ENCODE measurements around the gene PARVB. TPM values are rescaled to one million over a fixed set of nuclear protein-coding genes. Genes with fewer than 3 reads are reported as not detected.

PARVB gene
- total and polyA plus RNA-seq, 5 donors: 44.0 to 124 (median 88.6) TPM

- Histone ChIP-seq H3K4me1 (ENCODE audit: control insufficient read depth, insufficient read depth, low read length) (no peaks in the 10 kb centered on the region), H3K9me3 (ENCODE audit: control insufficient read depth, low read length) (no peaks in the 10 kb centered on the region), H3K27ac (ENCODE audit: low read length) (no peak overlapping the region), H3K27me3 (ENCODE audit: control insufficient read depth, insufficient read depth) (no peaks in the 10 kb centered on the region), H3K4me3 (ENCODE audit: low read length) (no peak overlapping the region)
- 98% methylated on average over 8 of the region's 8 CpGs for WGBS
- ATAC-seq (no peak), DNase-seq (no peak)
- intact Hi-C loops (cut with DNase I): loop anchor here in 1 of 4 donors (10.0 kb wide), 1 partner anchor 548 kb away; no protein-coding TSS in a partner anchor
Measured at GRCh38 chr22:44076825-44077224, 52.7 kb downstream of the PARVB start.

DNA sequence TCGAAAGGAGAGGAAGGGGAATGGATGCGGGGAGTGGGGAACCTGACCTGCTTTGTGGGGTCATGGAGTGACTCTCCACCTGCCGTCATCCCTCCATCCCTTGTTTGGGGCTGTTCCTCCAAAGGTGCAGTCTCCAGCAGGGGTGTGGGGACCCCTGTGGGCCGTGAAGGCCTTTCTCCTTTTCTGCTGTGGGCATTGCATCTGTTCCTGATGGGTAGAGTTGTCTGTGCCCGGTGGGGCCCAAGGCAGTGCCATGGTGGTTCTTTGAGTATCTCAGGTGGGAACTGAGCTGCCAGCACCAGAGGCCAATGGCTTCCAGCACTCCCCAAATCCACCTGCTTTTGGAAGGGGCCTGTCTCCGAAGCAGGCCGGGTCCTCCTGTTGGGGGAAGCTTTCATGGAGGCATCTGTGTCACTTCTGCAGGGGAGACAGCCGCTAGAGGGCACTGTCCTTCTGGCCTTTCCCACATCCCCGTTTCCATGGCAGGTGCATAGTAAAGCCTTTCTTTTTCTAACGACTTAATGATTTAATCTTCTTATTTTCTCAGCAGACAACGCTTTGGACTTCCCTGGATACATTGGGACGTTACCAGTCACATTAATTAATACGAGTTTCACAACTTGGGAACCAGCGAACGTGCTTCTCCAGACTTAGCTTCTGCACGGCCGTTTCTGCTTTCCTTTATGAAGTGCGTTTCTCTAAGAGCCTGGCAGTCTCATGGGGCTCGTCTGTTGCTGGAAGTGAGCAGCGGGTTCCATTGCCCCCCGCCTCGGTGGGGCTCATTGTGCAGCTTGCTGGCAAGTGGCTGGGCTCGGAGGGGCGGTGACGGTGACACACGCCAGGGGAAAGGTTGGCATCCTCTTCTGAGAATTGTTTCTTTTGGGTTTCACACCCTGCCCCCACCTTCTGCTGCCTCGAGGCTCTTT, 57.1 kb downstream of the PARVB start:
- Histone ChIP-seq H3K27ac (ENCODE audit: low read length) (no peak overlapping the region), H3K9me3 (ENCODE audit: control insufficient read depth, low read length) (no peaks in the 10 kb centered on the region), H3K27me3 (ENCODE audit: control insufficient read depth, insufficient read depth) (no peaks in the 10 kb centered on the region), H3K4me3 (ENCODE audit: low read length) (no peak overlapping the region), H3K4me1 (ENCODE audit: control insufficient read depth, insufficient read depth, low read length) (no peaks in the 10 kb centered on the region)
- 45% methylated on average over 27 of the region's 27 CpGs for whole genome bisulfite sequencing
- DNase-seq (peak; percentile 81 to 93 (median 83)), ATAC-seq (peak in 1 of 2 donors; percentile 21)
- intact Hi-C loops (cut with DNase I): loop anchor here in 2 of 4 donors (5.0 to 10.0 kb wide), 2 partner anchors 86 to 89 kb away; no protein-coding TSS in a partner anchor

DNA sequence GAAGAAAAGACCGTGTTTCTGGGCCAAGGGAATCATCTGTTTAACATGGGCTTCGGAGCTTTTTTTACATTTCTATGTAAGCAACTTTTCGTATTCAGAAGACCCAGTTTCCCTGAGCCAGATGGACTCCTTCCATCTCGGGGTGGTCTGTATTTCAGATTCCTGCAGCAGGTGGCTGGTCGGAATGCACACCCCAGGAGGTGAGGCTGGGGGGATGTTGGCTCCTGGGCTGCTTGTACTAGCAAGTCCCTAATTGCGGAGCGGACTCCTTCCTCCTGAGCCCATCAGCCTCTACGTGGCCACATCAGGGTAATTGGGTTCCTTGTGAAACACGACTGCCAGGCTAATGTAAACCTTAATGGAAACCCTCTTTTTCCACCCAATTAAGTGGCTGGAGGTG, 58.7 kb downstream of the PARVB start:
- intact Hi-C loops (cut with DNase I): loop anchor here in 2 of 4 donors (5.0 to 10.0 kb wide), 2 partner anchors 88 to 90 kb away; no protein-coding TSS in a partner anchor
- 91% methylated on average over 9 of the region's 9 CpGs for WGBS
- DNase-seq: peak in 1 of 3 donors; percentile 13

GRCh38 chr22:44084044-44084772, 60.1 kb downstream of the PARVB start:
- WGBS: 97% methylated on average over 11 of the region's 11 CpGs
- peak in 2 of 3 donors; percentile 13 to 25 for DNase-seq
- H3K4me1 ChIP-seq (ENCODE audit: control insufficient read depth, insufficient read depth, low read length): peaks cover 3% of the 10 kb centered on the region
- intact Hi-C loops (cut with DNase I): loop anchor here in 2 of 4 donors (5.0 to 10.0 kb wide), 2 partner anchors 89 to 92 kb away; no protein-coding TSS in a partner anchor
- no peak for ATAC-seq
- H3K27ac ChIP-seq (ENCODE audit: low read length): no peak overlapping the region
- H3K4me3 ChIP-seq (ENCODE audit: low read length): no peak overlapping the region
- no peaks in the 10 kb centered on the region for H3K9me3 ChIP-seq (ENCODE audit: control insufficient read depth, low read length)
- H3K27me3 ChIP-seq (ENCODE audit: control insufficient read depth, insufficient read depth): no peaks in the 10 kb centered on the region

More for the DNA sequence above, 58.7 kb downstream of the PARVB start:
- Histone ChIP-seq H3K27me3 (ENCODE audit: control insufficient read depth, insufficient read depth) (no peaks in the 10 kb centered on the region), H3K27ac (ENCODE audit: low read length) (no peak overlapping the region), H3K4me3 (ENCODE audit: low read length) (no peak overlapping the region), H3K9me3 (ENCODE audit: control insufficient read depth, low read length) (no peaks in the 10 kb centered on the region), H3K4me1 (ENCODE audit: control insufficient read depth, insufficient read depth, low read length) (no peaks in the 10 kb centered on the region)
- ATAC-seq: no peak

DNA sequence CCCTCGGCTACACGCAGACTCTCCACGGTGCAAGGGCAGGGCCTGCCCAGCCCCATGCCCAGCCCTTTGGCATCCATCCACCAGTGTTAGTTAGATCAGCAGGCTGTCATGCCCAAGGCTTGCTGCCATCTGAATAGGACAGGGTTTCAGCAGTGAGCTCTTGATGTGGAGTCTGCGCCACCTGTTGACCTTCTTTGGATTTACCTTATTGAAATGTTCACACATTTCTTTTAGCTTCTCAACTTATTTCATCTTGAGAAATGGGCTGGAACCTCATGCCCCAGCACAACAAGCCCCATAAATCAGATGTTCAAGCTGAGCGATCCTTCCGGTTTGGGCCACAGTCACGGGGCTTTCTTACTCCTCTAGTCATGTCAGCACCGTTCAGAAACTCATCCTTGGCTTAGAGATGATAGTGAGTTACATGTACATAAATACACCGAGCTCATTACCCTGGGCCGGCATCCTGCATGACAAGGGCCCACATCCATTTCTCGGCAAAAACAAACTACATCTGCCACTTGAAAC, 61.7 kb downstream of the PARVB start:
- DNase-seq: peak; percentile 66 to 84 (median 84)
- no peaks in the 10 kb centered on the region for H3K9me3 ChIP-seq (ENCODE audit: control insufficient read depth, low read length)
- 53% methylated on average over 11 of the region's 11 CpGs for WGBS
- no peak overlapping the region for H3K4me3 ChIP-seq (ENCODE audit: low read length)
- H3K27me3 ChIP-seq (ENCODE audit: control insufficient read depth, insufficient read depth): no peaks in the 10 kb centered on the region
- peaks cover 3% of the 10 kb centered on the region for H3K4me1 ChIP-seq (ENCODE audit: control insufficient read depth, insufficient read depth, low read length)
- intact Hi-C loops (cut with DNase I): loop anchor here (5.0 to 10.0 kb wide), 4 partner anchors 89 to 541 kb away; no protein-coding TSS in a partner anchor
- peak; percentile 77 to 86 for ATAC-seq
- H3K27ac ChIP-seq (ENCODE audit: low read length): peak overlapping the region; percentile 15

GRCh38 chr22:44086271-44087088, 62.4 kb downstream of the PARVB start:
- ATAC-seq: peak; percentile 39 to 57
- 41% methylated on average over 17 of the region's 17 CpGs for whole genome bisulfite sequencing
- Histone ChIP-seq H3K27ac (ENCODE audit: low read length) (peak overlapping the region; percentile 15), H3K9me3 (ENCODE audit: control insufficient read depth, low read length) (no peaks in the 10 kb centered on the region), H3K27me3 (ENCODE audit: control insufficient read depth, insufficient read depth) (no peaks in the 10 kb centered on the region), H3K4me1 (ENCODE audit: control insufficient read depth, insufficient read depth, low read length) (peaks cover 3% of the 10 kb centered on the region), H3K4me3 (ENCODE audit: low read length) (no peak overlapping the region)
- intact Hi-C loops (cut with DNase I): loop anchor here (5.0 to 10.0 kb wide), 4 partner anchors 89 to 541 kb away; no protein-coding TSS in a partner anchor
- peak; percentile 47 to 75 (median 54) for DNase-seq

- Histone ChIP-seq H3K27ac (ENCODE audit: low read length) (no peak overlapping the region), H3K4me3 (ENCODE audit: low read length) (no peak overlapping the region), H3K4me1 (ENCODE audit: control insufficient read depth, insufficient read depth, low read length) (peaks cover 3% of the 10 kb centered on the region), H3K9me3 (ENCODE audit: control insufficient read depth, low read length) (no peaks in the 10 kb centered on the region), H3K27me3 (ENCODE audit: control insufficient read depth, insufficient read depth) (no peaks in the 10 kb centered on the region)
- intact Hi-C loops (cut with DNase I): loop anchor here (5.0 to 10.0 kb wide), 4 partner anchors 90 to 540 kb away; no protein-coding TSS in a partner anchor
- ATAC-seq (no peak), DNase-seq (peak in 1 of 3 donors; percentile 31)
- WGBS: 91% methylated on average over 4 of the region's 4 CpGs
Measured at GRCh38 chr22:44087089-44087430, 63.0 kb downstream of the PARVB start.

DNA sequence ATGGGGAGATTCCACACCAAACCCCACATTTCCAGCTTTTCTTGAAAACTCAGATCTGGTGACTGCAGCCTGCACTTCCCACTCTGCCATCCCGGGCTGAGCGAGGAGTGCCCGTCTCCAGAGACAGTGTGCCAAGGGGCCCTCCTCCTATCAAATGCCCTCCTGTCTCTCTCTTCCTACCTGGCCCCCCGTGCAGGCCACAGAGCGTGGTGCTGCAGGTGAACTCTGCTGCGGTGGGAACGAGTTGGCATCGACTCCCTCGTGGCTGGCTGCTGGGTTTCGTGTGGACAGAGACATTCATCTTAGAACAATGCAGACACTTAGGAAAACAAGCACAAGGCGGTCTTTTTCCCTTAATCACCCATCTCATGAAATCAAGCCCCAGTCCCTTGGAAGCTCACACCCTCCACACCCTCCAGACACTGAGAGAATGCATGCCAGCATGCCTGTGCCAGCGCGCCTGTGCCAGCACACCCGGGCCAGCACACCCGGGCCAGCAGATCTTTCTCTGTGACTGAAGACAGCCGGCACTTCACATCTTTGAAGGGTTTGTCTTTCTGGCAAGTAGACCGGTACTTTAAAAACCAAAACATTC, 65.0 kb downstream of the PARVB start:
- peak; percentile 41 to 79 (median 72) for DNase-seq
- peak; percentile 53 to 71 for ATAC-seq

GRCh38 chr22:44089717-44090570, 65.8 kb downstream of the PARVB start:
- H3K27ac ChIP-seq (ENCODE audit: low read length): no peak overlapping the region
- ATAC-seq (no peak), DNase-seq (peak in 2 of 3 donors; percentile 30 to 42)
- no peaks in the 10 kb centered on the region for H3K9me3 ChIP-seq (ENCODE audit: control insufficient read depth, low read length)
- 86% methylated on average over 15 of the region's 15 CpGs for WGBS
- no peaks in the 10 kb centered on the region for H3K27me3 ChIP-seq (ENCODE audit: control insufficient read depth, insufficient read depth)
- H3K4me1 ChIP-seq (ENCODE audit: control insufficient read depth, insufficient read depth, low read length): peaks cover 3% of the 10 kb centered on the region
- intact Hi-C loops (cut with DNase I): loop anchor here (5.0 to 10.0 kb wide), 4 partner anchors 93 to 537 kb away; no protein-coding TSS in a partner anchor
- H3K4me3 ChIP-seq (ENCODE audit: low read length): no peak overlapping the region

More for the DNA sequence above, 65.0 kb downstream of the PARVB start:
- Histone ChIP-seq H3K27me3 (ENCODE audit: control insufficient read depth, insufficient read depth) (no peaks in the 10 kb centered on the region), H3K4me1 (ENCODE audit: control insufficient read depth, insufficient read depth, low read length) (peaks cover 3% of the 10 kb centered on the region), H3K4me3 (ENCODE audit: low read length) (no peak overlapping the region), H3K27ac (ENCODE audit: low read length) (no peak overlapping the region), H3K9me3 (ENCODE audit: control insufficient read depth, low read length) (no peaks in the 10 kb centered on the region)
- WGBS: 50% methylated on average over 17 of the region's 17 CpGs
- intact Hi-C loops (cut with DNase I): loop anchor here (5.0 to 10.0 kb wide), 4 partner anchors 92 to 538 kb away; no protein-coding TSS in a partner anchor
